Stimulated activated memory B cell treated with anti-CD40 and anti-IgM and Interleukin-4, amounts not matched to agents 10 μg/mL and 1 μg/mL and 100 μg/mL, for 72 hours (primary cell): Measurements from ENCODE around the gene ATP2B3.
"Not testable (repeated sequence)": the region's sequence is repeated elsewhere in the genome, so short reads cannot be mapped to it uniquely, and the experiment has no call there.

Experiments used
- ATAC-seq: fragments of 150-1000 bp; cut with Tn5 transposase; 2 replicates; pipeline ENCODE4 v1.10.0; 2021
- H3K27ac Mint-ChIP-seq: one replicate; pipeline ENCODE4 v1.8.0; 2022; ENCODE audit warnings: mild to moderate bottlenecking, mixed read lengths
- H3K27me3 Mint-ChIP-seq: one replicate; pipeline ENCODE4 v1.8.0; 2022; ENCODE audit warnings: mixed read lengths
- H3K36me3 Mint-ChIP-seq: one replicate; pipeline ENCODE4 v1.8.0; 2022; ENCODE audit warnings: mixed read lengths
- H3K4me1 Mint-ChIP-seq: one replicate; pipeline ENCODE4 v1.8.0; 2022; ENCODE audit warnings: mixed read lengths
- H3K4me3 Mint-ChIP-seq: one replicate; pipeline ENCODE4 v1.8.0; 2022; ENCODE audit warnings: mild to moderate bottlenecking, moderate library complexity, mixed read lengths
- H3K9me3 Mint-ChIP-seq: one replicate; pipeline ENCODE4 v1.8.0; 2022; ENCODE audit warnings: mixed read lengths

Gene ATP2B3

GRCh38 chrX:153595387-153595786 lies 77.9 kb downstream of the ATP2B3 start:
- Mint-ChIP-seq H3K4me3 (no peak overlapping the region), H3K27ac (peak overlapping the region; percentile 86), H3K36me3 (peaks cover 25% of the 10 kb centered on the region), H3K4me1 (peaks cover 60% of the 10 kb centered on the region), H3K27me3 (no peaks in the 10 kb centered on the region), H3K9me3 (no peaks in the 10 kb centered on the region)
- ATAC-seq, result no peak

GRCh38 chrX:153595859-153596857 lies 78.7 kb downstream of the ATP2B3 start:
- no peak for ATAC-seq
- Mint-ChIP-seq H3K4me1 (peaks cover 64% of the 10 kb centered on the region), H3K27ac (peak overlapping the region; percentile 86), H3K9me3 (no peaks in the 10 kb centered on the region), H3K4me3 (peak overlapping the region; percentile 68), H3K27me3 (no peaks in the 10 kb centered on the region), H3K36me3 (peaks cover 25% of the 10 kb centered on the region)

GRCh38 chrX:153596981-153597750 lies 79.7 kb downstream of the ATP2B3 start:
- Mint-ChIP-seq H3K36me3 (peaks cover 25% of the 10 kb centered on the region), H3K27ac (peak overlapping the region; percentile 86), H3K9me3 (no peaks in the 10 kb centered on the region), H3K4me1 (peaks cover 60% of the 10 kb centered on the region), H3K27me3 (no peaks in the 10 kb centered on the region), H3K4me3 (peak overlapping the region; percentile 98)
- no peak for ATAC-seq

GRCh38 chrX:153598541-153599191 lies 81.2 kb downstream of the ATP2B3 start, which contains the start of gene CCNQ:
TSS of gene CCNQ (minus strand) at chrX:153599139. CDS start at chrX:153599073, 66 bp downstream.
- peak; percentile 82 for ATAC-seq
- H3K4me1 Mint-ChIP-seq, result peaks cover 48% of the 10 kb centered on the region
- H3K4me3 Mint-ChIP-seq, result peak within 1 kb of the TSS; percentile 98
- no peaks in the 10 kb centered on the region for H3K27me3 Mint-ChIP-seq
- no peaks in the 10 kb centered on the region for H3K9me3 Mint-ChIP-seq
- peak within 1 kb of the TSS; percentile 86 for H3K27ac Mint-ChIP-seq
- peaks cover 13% of the 10 kb centered on the region for H3K36me3 Mint-ChIP-seq

GRCh38 chrX:153599192-153600031 lies 82.0 kb downstream of the ATP2B3 start:
- peaks cover 48% of the 10 kb centered on the region for H3K4me1 Mint-ChIP-seq

GRCh38 chrX:153600032-153600373 lies 82.6 kb downstream of the ATP2B3 start:
- peaks cover 48% of the 10 kb centered on the region for H3K4me1 Mint-ChIP-seq
- peaks cover 9% of the 10 kb centered on the region for H3K36me3 Mint-ChIP-seq
- H3K9me3 Mint-ChIP-seq, result no peaks in the 10 kb centered on the region
- no peak for ATAC-seq
- peak overlapping the region; percentile 77 for H3K27ac Mint-ChIP-seq
- peak overlapping the region; percentile 86 for H3K4me3 Mint-ChIP-seq
- no peaks in the 10 kb centered on the region for H3K27me3 Mint-ChIP-seq

More at GRCh38 chrX:153599192-153600031, 82.0 kb downstream of the ATP2B3 start:
- peak overlapping the region; percentile 86 for H3K4me3 Mint-ChIP-seq
- peak overlapping the region; percentile 77 for H3K27ac Mint-ChIP-seq
- H3K36me3 Mint-ChIP-seq, result peaks cover 9% of the 10 kb centered on the region
- H3K27me3 Mint-ChIP-seq, result no peaks in the 10 kb centered on the region
- no peaks in the 10 kb centered on the region for H3K9me3 Mint-ChIP-seq
- ATAC-seq, result peak; percentile 93

GRCh38 chrX:153600921-153601320 lies 83.5 kb downstream of the ATP2B3 start:
- Mint-ChIP-seq H3K9me3 (no peaks in the 10 kb centered on the region), H3K27ac (no peak overlapping the region), H3K4me1 (peaks cover 42% of the 10 kb centered on the region), H3K4me3 (no peak overlapping the region), H3K27me3 (no peaks in the 10 kb centered on the region), H3K36me3 (peaks cover 3% of the 10 kb centered on the region)
- ATAC-seq, result no peak

GRCh38 chrX:153601511-153602110 lies 84.2 kb downstream of the ATP2B3 start:
- no peak overlapping the region for H3K27ac Mint-ChIP-seq
- no peaks in the 10 kb centered on the region for H3K9me3 Mint-ChIP-seq
- ATAC-seq, result no peak
- peaks cover 36% of the 10 kb centered on the region for H3K4me1 Mint-ChIP-seq
- no peaks in the 10 kb centered on the region for H3K36me3 Mint-ChIP-seq
- H3K4me3 Mint-ChIP-seq, result no peak overlapping the region
- no peaks in the 10 kb centered on the region for H3K27me3 Mint-ChIP-seq

GRCh38 chrX:153602601-153603000 lies 85.2 kb downstream of the ATP2B3 start:
- H3K27me3 Mint-ChIP-seq, result no peaks in the 10 kb centered on the region
- no peak overlapping the region for H3K27ac Mint-ChIP-seq
- H3K4me3 Mint-ChIP-seq, result no peak overlapping the region
- no peaks in the 10 kb centered on the region for H3K36me3 Mint-ChIP-seq
- ATAC-seq, result no peak
- H3K4me1 Mint-ChIP-seq, result peaks cover 26% of the 10 kb centered on the region
- H3K9me3 Mint-ChIP-seq, result no peaks in the 10 kb centered on the region

- no peak for ATAC-seq
- no peak overlapping the region for H3K4me3 Mint-ChIP-seq
- H3K9me3 Mint-ChIP-seq, result no peaks in the 10 kb centered on the region
- H3K36me3 Mint-ChIP-seq, result no peaks in the 10 kb centered on the region
- H3K27ac Mint-ChIP-seq, result no peak overlapping the region
- H3K27me3 Mint-ChIP-seq, result no peaks in the 10 kb centered on the region
- H3K4me1 Mint-ChIP-seq, result peaks cover 20% of the 10 kb centered on the region
These were observed 85.8 kb downstream of the ATP2B3 start for GRCh38 chrX:153603131-153603656.

GRCh38 chrX:153604666-153605380 lies 87.4 kb downstream of the ATP2B3 start:
- H3K27ac Mint-ChIP-seq, result not testable (repeated sequence)

GRCh38 chrX:153606503-153606902 lies 89.1 kb downstream of the ATP2B3 start:
- Mint-ChIP-seq H3K27me3 (no peaks in the 10 kb centered on the region), H3K4me3 (no peak overlapping the region)

More at GRCh38 chrX:153604666-153605380, 87.4 kb downstream of the ATP2B3 start:
- ATAC-seq, H3K4me3 Mint-ChIP-seq, H3K27me3 Mint-ChIP-seq, H3K36me3 Mint-ChIP-seq, H3K9me3 Mint-ChIP-seq: not testable (repeated sequence)
- H3K4me1 Mint-ChIP-seq, result peaks cover 29% of the 10 kb centered on the region

GRCh38 chrX:153608376-153608775 lies 90.9 kb downstream of the ATP2B3 start:
- H3K36me3 Mint-ChIP-seq, result no peaks in the 10 kb centered on the region
- peaks cover 22% of the 10 kb centered on the region for H3K4me1 Mint-ChIP-seq
- no peak overlapping the region for H3K27ac Mint-ChIP-seq
- H3K4me3 Mint-ChIP-seq, result no peak overlapping the region
- no peaks in the 10 kb centered on the region for H3K27me3 Mint-ChIP-seq
- ATAC-seq, result no peak
- no peaks in the 10 kb centered on the region for H3K9me3 Mint-ChIP-seq

More at GRCh38 chrX:153606503-153606902, 89.1 kb downstream of the ATP2B3 start:
- Mint-ChIP-seq H3K36me3 (no peaks in the 10 kb centered on the region), H3K27ac (no peak overlapping the region), H3K9me3 (no peaks in the 10 kb centered on the region), H3K4me1 (peaks cover 18% of the 10 kb centered on the region)
- no peak for ATAC-seq
